ENCODE results near the gene PLA2G4F.

PLA2G4F gene

DNA sequence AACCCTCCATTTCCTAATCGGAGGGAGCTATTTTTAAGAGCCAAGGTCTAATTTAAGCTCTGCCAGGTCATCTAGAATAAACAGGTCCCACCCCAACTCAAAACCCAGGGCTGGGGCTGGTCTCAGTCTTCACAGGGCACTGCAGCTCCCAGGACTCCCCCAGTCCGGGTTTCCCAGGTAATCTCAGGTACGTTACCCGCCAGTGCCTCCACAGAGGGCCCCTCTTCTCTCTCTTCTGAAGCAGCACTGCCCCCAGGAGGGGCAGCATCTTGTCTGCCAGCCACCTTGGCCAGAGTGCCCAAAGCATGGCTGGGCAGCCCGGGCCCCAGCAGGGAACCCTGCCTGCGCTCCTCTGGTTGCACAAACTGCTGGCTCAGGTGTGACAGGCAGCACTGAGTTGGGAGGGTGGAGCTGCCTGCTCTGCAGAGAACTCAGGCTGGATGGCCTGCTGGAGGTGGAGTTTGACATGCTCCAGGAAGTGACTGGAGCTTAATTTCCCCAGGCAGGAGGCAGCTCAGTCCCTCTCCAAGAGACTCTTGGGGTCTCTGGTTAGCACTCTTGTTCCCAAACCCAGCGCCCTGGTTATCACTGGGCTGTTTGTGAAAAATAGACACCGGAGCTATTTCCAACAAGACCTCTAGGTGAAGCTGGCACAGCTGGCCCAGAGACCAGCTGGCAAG lies at the start of gene PLA2G4F:
PLA2G4F (minus strand) TSS at position 394 of the 680 bp plus-strand sequence; CDS start at position 307, 87 bp downstream.
- in situ Hi-C loops (cut with MboI; ENCODE audit: low sequenced_read_pairs) = no loop called here

GRCh38 chr15:42203891-42204290 lies 47.5 kb upstream of the PLA2G4F start:
- in situ Hi-C loops (cut with MboI; ENCODE audit: low sequenced_read_pairs) = no loop called here

DNA sequence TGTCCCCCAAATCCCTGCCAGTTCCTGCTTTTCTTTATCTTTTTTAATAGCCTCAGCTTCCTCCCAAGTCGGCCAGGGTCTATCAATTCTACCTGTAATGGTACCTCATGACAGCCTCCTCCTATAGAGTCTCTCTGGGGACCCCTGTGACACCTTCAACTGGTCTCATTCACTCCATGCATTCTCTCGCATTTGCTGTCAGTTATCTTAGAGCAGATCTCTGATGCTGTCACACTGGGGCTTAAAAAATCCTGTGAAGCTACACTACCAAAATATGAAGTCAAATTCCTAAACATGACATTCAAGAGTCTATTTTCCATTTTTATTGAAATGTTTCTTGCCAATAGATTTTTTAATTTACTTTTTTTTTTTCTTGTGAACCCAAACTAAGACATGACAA lies 46.2 kb upstream of the PLA2G4F start:
- in situ Hi-C loops (cut with MboI; ENCODE audit: low sequenced_read_pairs) = no loop called here

- in situ Hi-C loops (cut with MboI; ENCODE audit: low sequenced_read_pairs) = no loop called here
Observed at GRCh38 chr15:42201801-42202200, 45.4 kb upstream of the PLA2G4F start.

- in situ Hi-C loops (cut with MboI; ENCODE audit: low sequenced_read_pairs) = no loop called here
Observed at GRCh38 chr15:42199126-42199525, 42.7 kb upstream of the PLA2G4F start.

- in situ Hi-C loops (cut with MboI; ENCODE audit: low sequenced_read_pairs) = no loop called here
Observed at GRCh38 chr15:42198516-42198915, 42.1 kb upstream of the PLA2G4F start.

GRCh38 chr15:42194513-42194912 lies 38.1 kb upstream of the PLA2G4F start:
- in situ Hi-C loops (cut with MboI; ENCODE audit: low sequenced_read_pairs) = no loop called here

DNA sequence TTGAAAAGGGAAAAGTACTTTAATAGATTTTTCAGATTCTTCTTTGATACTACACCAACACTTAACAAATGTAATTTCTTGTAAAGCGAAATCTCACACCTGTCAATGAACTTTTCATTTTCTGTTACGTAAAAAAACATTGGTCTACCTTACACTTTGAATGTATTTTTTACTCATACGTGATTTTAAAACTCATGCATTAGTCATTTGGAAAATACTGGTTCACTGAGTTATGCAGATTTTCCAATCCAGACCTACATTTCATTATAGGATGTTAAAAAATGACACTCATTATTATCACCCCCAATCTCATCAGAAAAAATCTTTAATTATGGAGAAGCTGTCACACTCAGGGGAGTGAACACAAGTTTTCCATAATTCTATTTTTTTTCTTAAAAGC lies 36.9 kb upstream of the PLA2G4F start:
- in situ Hi-C loops (cut with MboI; ENCODE audit: low sequenced_read_pairs) = no loop called here

DNA sequence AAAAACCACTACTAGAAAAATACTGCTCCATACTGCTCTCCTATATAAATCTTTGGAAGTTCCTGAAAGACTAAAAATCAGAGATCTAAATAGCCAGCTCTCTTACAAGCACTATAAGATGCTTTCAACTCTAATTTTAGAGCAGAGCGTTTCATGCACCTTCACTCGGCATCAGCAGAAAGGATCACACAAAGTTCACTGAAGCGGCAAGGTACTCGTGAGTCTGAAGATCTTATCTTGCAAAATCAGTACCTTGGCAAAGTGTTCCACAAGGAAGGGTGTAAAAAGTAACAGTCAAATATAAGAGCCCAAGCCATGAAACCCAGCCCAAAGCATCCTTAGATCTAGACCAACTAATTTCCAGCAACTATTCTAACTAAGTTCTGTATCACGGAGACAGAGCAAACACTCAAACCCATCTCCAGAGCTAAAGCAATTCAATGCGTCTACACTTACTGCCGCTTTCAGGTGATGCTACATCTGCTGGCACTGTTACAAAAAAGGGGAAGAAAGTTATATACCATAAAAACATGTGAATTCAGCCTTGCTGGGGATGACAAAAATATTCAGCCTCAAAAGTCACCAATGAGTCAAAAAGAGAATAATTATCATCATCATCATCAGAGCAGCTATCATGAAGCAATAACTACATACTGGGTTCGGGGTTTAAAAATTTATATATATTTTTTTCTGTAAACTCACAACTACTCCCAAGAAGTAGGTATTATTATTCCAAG lies 35.3 kb upstream of the PLA2G4F start:
- in situ Hi-C loops (cut with MboI; ENCODE audit: low sequenced_read_pairs) = no loop called here

GRCh38 chr15:42190370-42190769 lies 33.9 kb upstream of the PLA2G4F start:
- in situ Hi-C loops (cut with MboI; ENCODE audit: low sequenced_read_pairs) = no loop called here

DNA sequence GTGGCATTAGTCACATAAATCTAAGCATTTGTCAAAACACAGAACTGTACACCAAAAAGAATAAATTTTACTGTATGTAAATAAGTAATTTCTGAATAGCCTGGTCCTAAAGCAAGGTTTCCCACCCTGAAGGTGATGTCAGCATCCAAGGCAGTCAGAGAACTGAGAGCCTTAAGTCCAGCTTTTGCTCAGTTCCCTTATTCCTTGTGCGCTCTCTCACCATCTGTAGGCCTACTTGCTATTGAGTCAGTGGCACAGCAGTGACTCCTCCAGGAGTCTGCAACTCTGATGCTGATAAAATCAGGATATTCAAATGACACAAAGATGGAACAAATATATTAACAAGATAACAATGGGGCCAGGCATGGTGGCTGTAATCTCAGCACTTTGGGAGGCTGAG lies 29.4 kb upstream of the PLA2G4F start:
- in situ Hi-C loops (cut with MboI; ENCODE audit: low sequenced_read_pairs) = no loop called here

- in situ Hi-C loops (cut with MboI; ENCODE audit: low sequenced_read_pairs) = no loop called here
Observed at GRCh38 chr15:42184736-42185135, 28.3 kb upstream of the PLA2G4F start.

DNA sequence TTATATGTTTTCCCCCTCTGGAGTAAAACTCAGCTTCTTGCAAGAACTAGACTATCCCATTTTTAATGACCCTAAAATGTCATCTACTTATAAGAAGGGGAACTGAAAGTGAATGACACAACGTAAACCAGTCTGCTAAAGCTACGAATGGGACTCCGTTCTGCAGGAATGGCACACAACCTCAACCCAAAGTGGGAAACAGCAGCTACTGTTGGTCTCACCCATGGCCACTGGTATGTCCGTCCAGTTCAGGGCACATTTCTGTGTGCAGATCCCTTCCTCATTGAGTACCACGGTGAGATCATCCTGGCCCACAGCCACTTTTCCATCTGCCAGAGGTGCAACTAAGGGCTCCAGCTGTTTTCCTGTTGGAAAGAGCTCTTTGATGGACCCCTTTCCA lies 27.9 kb upstream of the PLA2G4F start:
- in situ Hi-C loops (cut with MboI; ENCODE audit: low sequenced_read_pairs) = no loop called here

- in situ Hi-C loops (cut with MboI; ENCODE audit: low sequenced_read_pairs) = no loop called here
Observed at GRCh38 chr15:42182961-42183360, 26.5 kb upstream of the PLA2G4F start.

GRCh38 chr15:42182328-42182886 lies 26.0 kb upstream of the PLA2G4F start:
- in situ Hi-C loops (cut with MboI; ENCODE audit: low sequenced_read_pairs) = no loop called here

DNA sequence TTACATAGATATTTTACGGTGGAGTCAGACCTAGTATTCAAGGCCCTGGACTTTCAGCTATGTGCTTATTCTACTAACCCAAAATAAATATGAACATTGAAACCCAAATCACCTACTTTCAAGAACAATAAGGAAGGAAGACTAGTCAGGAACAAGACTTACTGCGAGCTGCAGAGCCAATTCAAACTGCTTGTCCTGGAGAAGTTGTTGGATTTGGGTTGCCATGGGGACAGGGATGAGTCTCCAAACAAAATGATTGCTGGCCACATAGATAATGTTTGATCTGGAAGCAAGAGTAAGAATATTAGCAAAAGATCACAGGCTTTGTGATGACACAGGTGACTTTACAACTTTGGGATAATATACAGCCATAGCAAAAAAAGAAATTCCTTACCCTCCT lies 21.6 kb upstream of the PLA2G4F start:
- in situ Hi-C loops (cut with MboI; ENCODE audit: low sequenced_read_pairs) = no loop called here

DNA sequence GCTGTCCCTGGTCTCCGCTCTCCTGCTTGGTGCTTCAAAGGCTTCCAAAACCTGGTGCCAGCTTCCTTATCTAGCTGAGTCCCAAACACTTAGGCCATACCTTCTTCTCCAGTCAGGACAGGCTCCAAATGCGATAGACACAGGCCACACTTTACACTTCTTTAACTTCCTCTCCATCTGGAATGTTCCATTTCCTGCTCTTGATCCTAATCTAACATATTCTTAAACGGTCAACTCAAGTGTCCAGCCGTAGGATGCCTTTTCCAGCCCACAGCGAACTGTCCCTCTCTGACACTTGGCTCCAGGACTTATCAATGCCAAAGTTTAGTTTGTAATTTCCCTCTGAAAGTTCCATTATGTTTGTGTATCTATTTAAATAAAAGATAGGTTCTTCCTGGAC lies 19.2 kb upstream of the PLA2G4F start:
- in situ Hi-C loops (cut with MboI; ENCODE audit: low sequenced_read_pairs) = no loop called here

- in situ Hi-C loops (cut with MboI; ENCODE audit: low sequenced_read_pairs) = no loop called here
Observed at GRCh38 chr15:42172475-42172874, 16.0 kb upstream of the PLA2G4F start.

GRCh38 chr15:42171795-42172194 lies 15.4 kb upstream of the PLA2G4F start:
- in situ Hi-C loops (cut with MboI; ENCODE audit: low sequenced_read_pairs) = no loop called here

- in situ Hi-C loops (cut with MboI; ENCODE audit: low sequenced_read_pairs) = no loop called here
Observed at GRCh38 chr15:42171122-42171521, 14.7 kb upstream of the PLA2G4F start.

DNA sequence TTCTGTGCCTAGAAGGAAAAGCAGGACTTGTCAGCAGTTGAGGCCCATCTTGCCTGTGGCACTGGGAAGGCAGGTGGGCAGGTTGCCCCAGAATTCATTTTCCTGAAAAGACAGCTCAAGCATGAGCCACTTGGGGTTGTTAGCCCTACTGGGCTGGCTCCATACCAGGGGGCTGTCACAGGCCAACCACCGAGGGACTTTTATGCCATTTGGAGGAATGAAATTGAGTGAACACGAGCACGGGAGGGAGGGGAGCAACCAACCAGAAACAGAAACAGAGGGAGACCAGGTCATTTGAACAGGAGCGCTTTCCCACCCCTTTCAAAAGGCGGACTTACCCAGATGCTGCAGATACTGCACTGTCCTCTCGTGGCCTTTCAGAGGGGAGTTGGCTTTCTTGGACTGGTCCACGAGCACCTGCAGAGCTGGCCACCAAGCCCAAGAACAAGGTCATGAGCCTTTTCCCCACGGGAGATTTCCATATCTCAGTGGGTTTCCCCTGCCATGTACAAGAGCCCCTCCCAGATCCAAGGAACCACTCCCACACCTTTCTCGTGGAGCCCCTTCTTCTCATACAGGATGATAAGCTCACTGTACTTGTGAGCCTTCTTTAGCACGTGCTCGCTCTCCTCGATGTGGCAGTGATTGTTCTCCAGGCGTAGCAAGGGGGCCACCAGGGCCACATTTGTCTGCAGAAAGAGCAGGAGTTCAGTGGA lies 9.9 kb upstream of the PLA2G4F start:
- in situ Hi-C loops (cut with MboI; ENCODE audit: low sequenced_read_pairs) = no loop called here

- in situ Hi-C loops (cut with MboI; ENCODE audit: low sequenced_read_pairs) = no loop called here
Observed at GRCh38 chr15:42165106-42165505, 8.7 kb upstream of the PLA2G4F start.
